Liver (tissue), 3 donors: ENCODE measurements around the gene ITPRID1.

Experiments
- FOXA1 ChIP-seq: IDR thresholded peaks from 2 replicates; pipeline ENCODE4 v1.6.1; 2016; ENCODE audit warnings: antibody characterized with exemption
- RXRA ChIP-seq, 2 donors: IDR thresholded peaks; 2 replicates each; pipeline ENCODE4 v1.6.1; 2017 to 2018; ENCODE audit warnings: antibody characterized with exemption in 2 of 2, mild to moderate bottlenecking in 1 of 2
- SP1 ChIP-seq: IDR thresholded peaks from 2 replicates; pipeline ENCODE4 v1.6.1; 2018; ENCODE audit warnings: antibody characterized with exemption, mild to moderate bottlenecking
- TF ChIP-seq, protein P1 (sequence below): fragments of 150-350 bp; IDR thresholded peaks from 2 replicates; pipeline ENCODE4 v1.5.1; 2017; ENCODE audit warnings: improper control_type of control experiment, low read depth, low read length; ENCODE audit not compliant: missing input control
- donor health status: healthy.
- donor health status: healthy.

GRCh38 chr7:31633467-31633866 lies 119.6 kb downstream of the ITPRID1 start:
- TF ChIP-seq SP1 (no peak), FOXA1 (no peak), RXRA (IDR thresholded peaks at IDR 0.05) (no peak)
- TF ChIP-seq, protein P1, sequence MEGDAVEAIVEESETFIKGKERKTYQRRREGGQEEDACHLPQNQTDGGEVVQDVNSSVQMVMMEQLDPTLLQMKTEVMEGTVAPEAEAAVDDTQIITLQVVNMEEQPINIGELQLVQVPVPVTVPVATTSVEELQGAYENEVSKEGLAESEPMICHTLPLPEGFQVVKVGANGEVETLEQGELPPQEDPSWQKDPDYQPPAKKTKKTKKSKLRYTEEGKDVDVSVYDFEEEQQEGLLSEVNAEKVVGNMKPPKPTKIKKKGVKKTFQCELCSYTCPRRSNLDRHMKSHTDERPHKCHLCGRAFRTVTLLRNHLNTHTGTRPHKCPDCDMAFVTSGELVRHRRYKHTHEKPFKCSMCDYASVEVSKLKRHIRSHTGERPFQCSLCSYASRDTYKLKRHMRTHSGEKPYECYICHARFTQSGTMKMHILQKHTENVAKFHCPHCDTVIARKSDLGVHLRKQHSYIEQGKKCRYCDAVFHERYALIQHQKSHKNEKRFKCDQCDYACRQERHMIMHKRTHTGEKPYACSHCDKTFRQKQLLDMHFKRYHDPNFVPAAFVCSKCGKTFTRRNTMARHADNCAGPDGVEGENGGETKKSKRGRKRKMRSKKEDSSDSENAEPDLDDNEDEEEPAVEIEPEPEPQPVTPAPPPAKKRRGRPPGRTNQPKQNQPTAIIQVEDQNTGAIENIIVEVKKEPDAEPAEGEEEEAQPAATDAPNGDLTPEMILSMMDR: no peak
